Hippocampal formation (tissue), 2 donors: ENCODE results near the gene HMX1.

Source experiments
- DNase-seq, 2 donors: peaks; one replicate each; lab custom pipeline; 2025; lab: John Stamatoyannopoulos, UW

The HMX1 gene

GRCh38 chr4:8892556-8893226 is 21.1 kb upstream of the HMX1 start:
- DNase-seq: no peak

- no peak for DNase-seq
Measured at GRCh38 chr4:8891646-8892555, 20.3 kb upstream of the HMX1 start.

DNA sequence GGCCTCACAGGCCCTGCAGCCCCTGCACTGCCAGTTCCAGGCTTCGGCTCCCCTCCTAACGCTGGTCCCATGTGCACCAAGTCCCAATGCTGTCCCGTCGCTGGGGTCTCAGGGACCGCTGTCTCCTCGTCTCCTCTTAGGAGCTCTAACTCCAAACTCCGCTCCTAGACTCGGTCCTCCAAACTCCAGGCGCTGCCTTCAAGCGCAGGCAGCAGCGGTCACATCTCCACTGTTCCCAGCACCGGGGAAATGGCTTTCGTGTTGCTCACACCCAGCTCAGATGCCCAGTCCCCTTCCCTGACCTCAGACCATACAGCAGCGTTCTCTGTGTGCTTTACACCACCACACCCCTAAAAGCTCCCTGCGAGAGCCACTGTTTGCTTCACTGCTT is 19.6 kb upstream of the HMX1 start:
- DNase-seq: no peak

DNA sequence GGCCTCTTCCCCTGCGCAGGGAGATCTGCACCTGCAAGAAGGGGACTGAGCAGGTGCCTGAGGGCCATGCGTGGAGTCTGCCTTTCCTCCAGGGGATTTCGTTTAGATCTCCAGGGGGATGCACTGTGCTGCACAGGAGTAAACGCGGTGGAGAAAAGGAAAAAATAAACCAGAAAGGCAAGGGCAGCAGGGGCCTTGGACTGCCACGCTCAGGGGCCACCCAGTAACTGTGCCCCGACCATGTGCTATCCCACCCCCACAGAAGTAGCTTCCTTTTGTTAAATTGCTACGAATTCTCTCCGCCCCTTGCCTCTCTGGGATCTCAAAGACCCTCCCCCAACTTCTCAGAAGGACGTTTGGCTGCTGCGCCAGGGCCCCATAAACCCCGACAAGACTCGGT is 17.2 kb upstream of the HMX1 start:
- DNase-seq: no peak

GRCh38 chr4:8886612-8887406 is 15.2 kb upstream of the HMX1 start:
- no peak for DNase-seq

DNA sequence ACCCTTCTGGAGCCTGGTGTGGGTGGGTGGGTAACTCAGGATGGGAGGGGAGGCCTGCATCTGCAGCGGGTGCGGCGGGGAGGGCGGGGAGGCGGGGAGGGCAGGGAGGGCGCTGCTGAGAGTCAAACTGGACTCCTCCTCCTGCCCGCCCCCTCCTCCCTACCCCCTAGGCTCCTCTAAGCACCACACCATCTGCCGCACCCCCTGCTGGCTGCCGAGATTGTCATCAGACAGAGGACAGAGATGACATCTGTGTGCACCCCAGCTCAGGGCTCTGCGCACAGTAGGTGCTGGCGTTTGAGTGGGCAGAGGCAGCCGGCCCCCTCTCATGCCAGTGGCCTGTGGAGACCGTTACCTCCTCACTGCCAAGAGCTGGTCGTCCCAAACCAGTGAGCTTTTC is 10.6 kb upstream of the HMX1 start:
- no peak for DNase-seq

DNA sequence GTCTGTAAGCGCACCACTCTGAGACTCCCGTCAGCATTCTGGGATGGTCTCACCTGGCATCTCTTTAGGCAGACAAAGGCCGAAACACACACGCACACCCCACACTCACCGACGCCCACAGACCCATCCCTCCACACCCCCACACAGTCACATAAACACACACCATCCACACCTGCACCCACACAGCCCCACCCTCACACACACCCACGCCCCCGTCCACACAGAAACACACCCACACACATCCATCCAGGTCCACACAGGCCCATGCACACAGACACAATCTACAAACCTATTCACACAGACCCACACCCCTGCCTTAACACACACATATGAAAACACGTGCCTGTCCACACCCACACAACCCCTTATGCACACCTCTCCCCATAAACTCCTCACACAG is 9.2 kb upstream of the HMX1 start:
- DNase-seq: no peak

- DNase-seq: no peak
Measured at GRCh38 chr4:8879574-8879973, 7.9 kb upstream of the HMX1 start.

GRCh38 chr4:8878421-8878820 is 6.8 kb upstream of the HMX1 start:
- DNase-seq: no peak

DNA sequence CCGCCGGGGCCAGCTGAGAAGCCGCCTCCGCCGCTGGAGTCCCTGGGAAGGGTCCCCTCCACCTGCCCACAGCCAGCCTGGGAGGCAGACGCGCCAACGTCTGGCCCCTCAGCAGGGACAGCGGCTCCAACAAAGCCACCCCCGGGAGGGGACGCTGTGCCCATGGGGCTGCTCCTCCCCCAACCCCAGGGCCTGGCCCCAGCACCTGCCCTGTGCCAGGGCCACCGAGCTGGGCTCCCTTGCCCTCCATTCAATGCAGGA is 6.1 kb upstream of the HMX1 start:
- DNase-seq: no peak

- DNase-seq: no peak
Measured at GRCh38 chr4:8876982-8877779, 5.5 kb upstream of the HMX1 start.

DNA sequence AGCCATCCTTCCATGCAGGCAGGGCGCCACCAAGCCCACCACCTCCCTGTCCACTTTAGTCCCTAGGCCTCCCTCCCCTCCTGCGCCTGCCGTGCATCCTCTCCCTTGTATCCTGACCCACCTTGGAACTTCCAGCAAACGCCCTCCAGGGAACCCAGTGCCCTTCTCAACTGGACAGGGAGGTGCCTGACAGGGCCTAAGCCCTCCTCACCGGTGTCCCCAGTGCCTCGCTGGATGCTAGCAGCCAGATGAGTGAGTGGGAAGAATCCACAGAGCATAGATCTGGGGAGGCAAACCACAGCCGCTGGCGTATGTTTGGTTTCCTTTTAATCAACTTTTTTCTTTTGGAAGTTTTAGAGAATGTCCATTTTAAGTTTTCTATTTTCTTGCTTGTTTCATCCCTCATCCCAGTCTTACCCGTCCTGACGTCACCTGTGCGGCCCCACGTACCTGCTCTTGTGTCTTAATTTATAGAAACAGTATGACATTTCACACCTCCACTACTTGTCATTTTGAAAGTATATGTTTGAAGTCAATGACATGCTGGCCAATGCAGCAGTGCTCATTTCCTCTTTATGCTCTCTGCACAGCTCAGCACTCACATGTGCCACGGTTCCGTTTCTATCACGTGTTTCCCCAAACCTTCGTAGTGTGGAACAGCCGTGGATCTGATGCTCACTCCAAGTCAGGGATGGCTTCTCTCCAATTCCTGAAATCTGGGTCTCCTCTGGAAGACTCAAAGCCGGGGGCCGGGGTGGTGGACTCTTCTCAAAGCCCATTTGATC is 3.4 kb upstream of the HMX1 start:
- no peak for DNase-seq

DNA sequence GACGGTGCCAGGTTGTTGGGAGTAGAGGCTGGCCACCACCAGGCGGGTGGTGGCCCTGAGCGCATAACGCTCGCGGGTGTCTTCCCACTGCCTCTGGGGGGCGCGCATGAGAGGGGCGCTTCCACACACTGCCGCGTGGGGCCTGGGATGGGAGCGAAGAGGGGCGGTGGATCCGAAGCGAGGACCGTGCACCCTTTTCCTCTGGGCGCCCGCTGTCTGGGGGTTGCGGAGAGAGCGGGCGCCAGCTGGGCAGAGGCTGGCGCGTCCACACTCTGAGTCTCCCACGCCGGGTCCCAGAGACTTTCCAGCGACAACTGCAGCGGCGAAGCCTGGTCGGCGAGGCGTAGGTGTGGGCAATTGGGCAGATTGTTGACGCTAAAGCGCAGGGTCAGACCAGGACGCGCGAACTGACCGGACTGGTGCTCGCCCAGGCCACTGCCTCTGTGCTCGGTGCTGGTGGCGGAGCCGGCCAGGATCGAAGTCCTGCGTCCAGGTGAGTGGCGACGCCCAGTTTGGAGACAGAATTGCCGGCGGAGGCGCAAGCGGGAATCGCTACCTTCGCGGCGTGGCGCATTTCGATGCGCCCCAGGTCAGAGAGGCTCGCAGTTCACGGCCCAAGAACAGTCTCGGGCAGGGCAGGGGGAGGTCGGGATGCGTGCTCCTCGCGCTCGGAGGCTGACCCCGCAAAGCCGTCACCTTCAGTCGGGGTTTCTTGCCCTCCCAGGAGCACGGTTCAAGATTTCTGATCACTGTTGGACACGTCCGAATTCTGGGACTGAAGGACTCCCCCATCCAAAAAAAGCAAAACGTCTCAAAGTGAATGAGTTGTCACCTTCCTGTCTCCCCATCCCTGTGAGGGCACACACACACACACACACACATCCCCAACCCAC is 2.6 kb upstream of the HMX1 start:
- no peak for DNase-seq

DNA sequence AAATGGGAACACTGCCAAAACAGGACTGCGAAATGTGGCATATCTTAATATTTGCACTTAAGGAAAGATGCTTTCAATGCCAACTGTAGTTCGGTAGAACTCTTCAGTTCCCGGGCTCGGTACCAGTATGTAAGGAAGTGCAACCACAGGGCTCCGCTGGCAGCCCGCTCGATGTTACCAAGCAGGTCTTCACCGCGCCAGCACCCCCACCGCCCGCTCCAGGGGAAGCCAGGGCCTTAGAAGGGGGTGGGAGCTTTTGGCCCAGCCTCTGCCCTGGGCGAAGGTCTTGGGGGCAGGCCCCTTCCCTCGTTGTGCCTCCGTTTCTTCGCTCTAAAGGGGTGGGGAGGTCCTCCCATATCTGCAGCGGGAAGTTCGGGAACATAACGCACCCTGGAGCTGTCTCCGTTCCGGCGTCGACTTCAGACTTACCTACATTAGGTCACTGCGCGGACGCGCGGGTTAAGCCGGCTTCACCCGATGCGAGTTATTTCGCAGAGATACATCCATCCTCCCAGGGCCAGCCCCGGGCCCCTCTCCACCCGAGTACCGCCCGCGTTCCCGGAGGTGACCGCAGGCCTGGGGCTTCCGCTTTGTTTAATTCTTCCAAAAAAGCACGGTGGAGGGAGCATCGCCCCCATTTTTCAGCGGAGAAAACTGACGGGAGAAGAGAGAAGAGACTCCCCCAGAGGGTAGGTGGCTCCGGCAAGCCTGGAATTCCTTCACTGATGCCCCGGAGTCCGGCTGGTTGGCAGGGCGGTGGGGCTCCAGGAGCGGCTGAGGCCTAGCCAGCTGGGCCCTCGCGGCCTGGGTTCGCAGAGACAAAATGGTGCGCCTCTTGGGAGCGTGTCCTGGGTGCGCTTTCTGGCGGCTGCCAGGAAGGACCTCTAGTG is 1.0 kb upstream of the HMX1 start:
- no peak for DNase-seq

DNA sequence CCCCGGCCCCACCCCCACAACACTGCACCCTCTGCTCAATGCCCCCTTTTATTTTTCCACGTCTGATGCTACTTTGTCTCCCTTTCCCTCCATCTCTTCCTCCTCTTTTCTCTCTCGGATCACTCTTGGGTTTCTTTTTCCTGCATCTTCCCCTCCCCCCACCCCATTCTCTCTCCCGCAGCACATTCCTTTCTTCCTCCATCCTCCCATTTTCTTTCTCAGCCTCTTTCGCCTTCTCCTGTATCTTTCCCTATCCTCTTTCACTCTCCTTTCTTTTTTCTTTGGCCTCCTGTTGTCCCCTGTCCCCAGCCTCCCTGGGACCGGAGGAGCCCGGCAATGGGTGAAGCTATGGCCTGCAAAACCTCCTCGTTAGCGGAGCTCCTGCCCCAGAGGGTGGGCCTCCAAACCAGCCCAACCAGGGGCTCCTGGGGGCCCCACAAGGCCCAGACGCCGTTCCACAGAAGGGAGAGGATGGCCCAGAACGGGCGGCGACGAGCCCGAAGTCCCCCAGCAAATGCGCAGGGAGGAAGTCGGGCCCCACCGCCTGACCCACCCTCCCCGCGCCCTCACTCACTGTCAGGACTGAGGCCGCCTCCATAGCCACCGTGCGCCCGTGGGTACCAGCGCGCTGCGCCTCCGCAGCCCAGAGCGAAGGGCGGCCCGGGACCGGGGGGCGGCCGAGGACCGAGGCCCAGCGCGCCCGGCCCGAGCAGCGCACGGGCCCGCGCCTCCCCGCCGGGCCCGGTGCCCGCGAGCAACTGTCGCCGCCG is 807 bp downstream of the HMX1 start:
- DNase-seq: no peak

DNA sequence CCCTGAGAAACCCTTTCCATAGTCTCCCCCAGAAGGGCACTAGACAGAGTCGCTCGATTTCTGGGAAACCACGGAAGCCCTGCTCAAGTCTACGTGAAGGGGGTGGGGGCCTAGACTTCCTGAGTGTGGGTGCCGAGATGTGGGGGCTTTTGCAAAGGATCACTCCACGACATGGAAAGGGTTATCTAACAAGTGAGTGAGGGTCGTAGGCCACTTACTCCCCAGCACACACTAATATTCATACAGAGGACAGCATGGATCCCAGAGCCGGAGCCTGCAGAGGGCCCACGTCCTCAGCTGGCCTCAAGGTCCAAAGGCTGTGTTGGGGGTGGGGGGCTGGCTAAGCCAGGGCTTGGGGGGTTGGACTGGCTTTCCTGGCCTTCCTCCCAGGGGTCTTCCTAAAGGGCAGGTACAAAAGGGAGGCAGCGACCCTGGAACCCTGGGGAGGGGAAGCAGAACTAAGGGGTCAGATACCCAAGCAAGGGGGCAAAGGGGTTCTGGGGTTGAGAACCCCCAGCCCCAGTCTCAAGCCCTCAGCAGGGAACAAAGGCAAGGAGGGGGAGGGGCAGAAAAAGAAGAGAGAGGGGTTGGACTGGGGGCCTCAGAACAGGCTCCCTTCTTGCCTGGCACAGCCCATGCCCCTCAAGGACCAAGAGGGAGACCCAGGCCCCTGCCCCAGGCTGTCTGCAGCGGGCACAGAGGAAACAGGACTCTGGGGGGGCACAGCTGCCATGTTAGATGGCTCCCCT is 1.6 kb downstream of the HMX1 start:
- DNase-seq: no peak

- no peak for DNase-seq
Measured at GRCh38 chr4:8869002-8869897, 2.4 kb downstream of the HMX1 start.
